OCI-LY7 (cell line): ENCODE data around the gene NTMT2.

Experiments
- EZH2phosphoT487 ChIP-seq: fragments of 200-600 bp; sonication (generic); IDR thresholded peaks from 2 replicates; pipeline ENCODE4 v1.6.1; 2018; ENCODE audit warnings: low read depth, borderline replicate concordance, mild to moderate bottlenecking, mixed run types, antibody characterized with exemption, low read length, moderate library complexity, mixed read lengths
- TF ChIP-seq, protein P1 (sequence below): fragments of 200-600 bp; sonication (generic); conservative IDR thresholded peaks from 2 replicates; pipeline ENCODE4 v1.5.1; 2014; ENCODE audit warnings: mild to moderate bottlenecking, antibody characterized with exemption, low read length, moderate library complexity, mixed read lengths

DNA sequence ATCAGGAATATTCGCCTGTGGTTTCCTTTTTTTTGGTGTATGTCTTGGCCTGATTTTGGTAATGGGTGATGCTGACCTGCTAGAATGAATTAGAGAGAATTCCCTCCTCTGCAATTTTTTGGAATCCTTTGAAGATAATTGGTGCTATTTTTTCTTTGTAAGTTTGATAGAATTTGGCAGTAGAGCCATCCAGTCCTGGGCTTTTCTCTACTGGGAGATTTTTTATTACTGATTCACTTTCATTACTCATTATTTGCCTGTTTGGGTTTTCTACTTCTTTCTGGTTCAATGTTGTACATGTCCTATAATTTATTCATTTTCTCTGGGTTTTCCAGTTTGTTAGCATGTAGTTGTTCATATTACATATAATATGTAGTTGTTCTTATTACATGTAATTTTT lies 48.7 kb downstream of the NTMT2 start:
- TF ChIP-seq, protein P1, sequence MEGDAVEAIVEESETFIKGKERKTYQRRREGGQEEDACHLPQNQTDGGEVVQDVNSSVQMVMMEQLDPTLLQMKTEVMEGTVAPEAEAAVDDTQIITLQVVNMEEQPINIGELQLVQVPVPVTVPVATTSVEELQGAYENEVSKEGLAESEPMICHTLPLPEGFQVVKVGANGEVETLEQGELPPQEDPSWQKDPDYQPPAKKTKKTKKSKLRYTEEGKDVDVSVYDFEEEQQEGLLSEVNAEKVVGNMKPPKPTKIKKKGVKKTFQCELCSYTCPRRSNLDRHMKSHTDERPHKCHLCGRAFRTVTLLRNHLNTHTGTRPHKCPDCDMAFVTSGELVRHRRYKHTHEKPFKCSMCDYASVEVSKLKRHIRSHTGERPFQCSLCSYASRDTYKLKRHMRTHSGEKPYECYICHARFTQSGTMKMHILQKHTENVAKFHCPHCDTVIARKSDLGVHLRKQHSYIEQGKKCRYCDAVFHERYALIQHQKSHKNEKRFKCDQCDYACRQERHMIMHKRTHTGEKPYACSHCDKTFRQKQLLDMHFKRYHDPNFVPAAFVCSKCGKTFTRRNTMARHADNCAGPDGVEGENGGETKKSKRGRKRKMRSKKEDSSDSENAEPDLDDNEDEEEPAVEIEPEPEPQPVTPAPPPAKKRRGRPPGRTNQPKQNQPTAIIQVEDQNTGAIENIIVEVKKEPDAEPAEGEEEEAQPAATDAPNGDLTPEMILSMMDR: no peak
- TF ChIP-seq EZH2phosphoT487: no peak
